HG03103 (cell line): ENCODE measurements around the gene SAMD13.

Experiments
- ATAC-seq: cut with Tn5 transposase; IDR thresholded peaks from one replicate; pipeline ENCODE4 v1.9.1; 2021; ENCODE audit warnings: low read depth; ENCODE audit not compliant: unreplicated experiment

The SAMD13 gene

GRCh38 chr1:84330125-84330984 is 28.8 kb downstream of the SAMD13 start:
- ATAC-seq = no peak

- ATAC-seq = no peak
Observed at GRCh38 chr1:84339503-84339902, 38.0 kb downstream of the SAMD13 start.

GRCh38 chr1:84344286-84344685 is 42.8 kb downstream of the SAMD13 start:
- no peak for ATAC-seq

- ATAC-seq = no peak
Observed at GRCh38 chr1:84345220-84345619, 43.7 kb downstream of the SAMD13 start.

GRCh38 chr1:84347271-84347931 is 45.9 kb downstream of the SAMD13 start:
- no peak for ATAC-seq

GRCh38 chr1:84347932-84348555 is 46.5 kb downstream of the SAMD13 start:
- ATAC-seq = no peak

GRCh38 chr1:84348759-84349158 is 47.3 kb downstream of the SAMD13 start:
- no peak for ATAC-seq

- ATAC-seq = no peak
Observed at GRCh38 chr1:84350104-84350503, 48.6 kb downstream of the SAMD13 start.

- ATAC-seq = no peak
Observed at GRCh38 chr1:84350550-84350949, 49.0 kb downstream of the SAMD13 start.

GRCh38 chr1:84352298-84353106 is 51.0 kb downstream of the SAMD13 start:
- ATAC-seq = no peak

GRCh38 chr1:84353695-84354094 is 52.2 kb downstream of the SAMD13 start:
- ATAC-seq = no peak

- no peak for ATAC-seq
Observed at GRCh38 chr1:84355556-84355955, 54.0 kb downstream of the SAMD13 start.

GRCh38 chr1:84356881-84357280 is 55.4 kb downstream of the SAMD13 start:
- no peak for ATAC-seq

- ATAC-seq = no peak
Observed at GRCh38 chr1:84358695-84359094, 57.2 kb downstream of the SAMD13 start.

GRCh38 chr1:84360316-84360715 is 58.8 kb downstream of the SAMD13 start:
- ATAC-seq = no peak

GRCh38 chr1:84361796-84362195 is 60.3 kb downstream of the SAMD13 start:
- ATAC-seq = no peak

GRCh38 chr1:84363019-84363418 is 61.5 kb downstream of the SAMD13 start:
- ATAC-seq = no peak

- ATAC-seq = no peak
Observed at GRCh38 chr1:84363622-84364021, 62.1 kb downstream of the SAMD13 start.

- ATAC-seq = no peak
Observed at GRCh38 chr1:84365225-84366221, 64.0 kb downstream of the SAMD13 start.

GRCh38 chr1:84366786-84367185 is 65.3 kb downstream of the SAMD13 start:
- ATAC-seq = no peak
